ENCODE results near the gene TADA2B.
"Not testable (repeated sequence)": the region's sequence is repeated elsewhere in the genome, so short reads cannot be mapped to it uniquely, and the experiment has no call there.

TADA2B gene

GRCh38 chr4:7061815-7062214 is 18.6 kb downstream of the TADA2B start:
- no peak for DNase-seq

DNA sequence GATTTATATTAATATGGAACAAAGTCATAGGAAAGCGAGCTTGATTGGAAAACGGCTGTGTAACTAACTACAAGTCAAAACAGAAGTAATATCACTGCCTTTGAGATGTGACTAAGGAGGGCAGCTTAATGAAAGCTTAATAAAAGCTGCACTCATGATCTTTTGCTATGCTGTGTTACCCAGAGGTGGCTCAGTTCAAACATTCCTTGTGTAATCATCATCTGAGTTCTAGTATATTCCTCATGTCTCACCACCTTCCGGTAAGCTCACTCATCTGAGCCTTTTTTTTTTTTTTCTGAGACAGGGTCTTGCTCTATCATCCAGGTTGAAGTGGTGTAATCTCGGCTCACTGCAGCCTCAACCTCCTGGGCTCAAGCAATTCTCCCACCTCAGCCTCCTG is 19.6 kb downstream of the TADA2B start:
- DNase-seq = no peak

DNA sequence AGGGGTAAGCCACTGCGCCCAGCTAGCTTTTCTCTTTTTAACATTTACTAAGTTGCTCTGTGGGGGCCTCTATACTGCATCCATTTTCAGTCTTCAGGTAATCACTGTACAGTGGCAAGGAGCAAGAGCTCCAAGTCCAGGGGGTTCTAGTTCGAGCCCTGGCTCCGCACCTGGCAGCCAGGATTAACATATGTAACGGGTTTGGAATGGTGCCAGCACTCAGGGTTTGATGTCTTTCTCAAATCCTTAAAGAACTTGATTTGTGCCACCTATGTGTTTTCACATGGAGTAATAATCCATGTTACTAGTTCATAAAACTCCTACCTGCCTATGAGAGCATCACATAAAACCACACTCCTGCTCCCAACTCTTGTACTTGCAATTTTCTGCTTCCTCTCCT is 20.2 kb downstream of the TADA2B start:
- DNase-seq = no peak

DNA sequence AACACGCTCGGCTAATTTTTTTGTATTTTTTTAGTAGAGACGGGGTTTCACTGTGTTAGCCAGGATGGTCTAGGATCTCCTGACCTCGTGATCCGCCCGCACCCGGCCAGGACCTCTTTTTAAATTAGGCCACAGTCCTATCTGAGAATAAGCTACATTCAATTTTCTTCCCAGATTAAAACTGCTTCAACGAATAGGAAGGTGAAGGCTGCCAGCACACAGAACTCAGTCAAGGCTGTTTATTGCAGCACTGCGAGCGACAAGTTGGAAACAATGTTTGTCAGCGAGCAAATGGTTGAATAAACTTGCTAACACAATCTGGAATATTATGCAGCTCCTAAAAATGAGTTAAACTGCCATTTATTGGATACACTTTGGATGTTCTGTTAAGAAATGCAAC is 22.8 kb downstream of the TADA2B start:
- no peak for DNase-seq

GRCh38 chr4:7066493-7066892 is 23.3 kb downstream of the TADA2B start:
- no peak for DNase-seq

DNA sequence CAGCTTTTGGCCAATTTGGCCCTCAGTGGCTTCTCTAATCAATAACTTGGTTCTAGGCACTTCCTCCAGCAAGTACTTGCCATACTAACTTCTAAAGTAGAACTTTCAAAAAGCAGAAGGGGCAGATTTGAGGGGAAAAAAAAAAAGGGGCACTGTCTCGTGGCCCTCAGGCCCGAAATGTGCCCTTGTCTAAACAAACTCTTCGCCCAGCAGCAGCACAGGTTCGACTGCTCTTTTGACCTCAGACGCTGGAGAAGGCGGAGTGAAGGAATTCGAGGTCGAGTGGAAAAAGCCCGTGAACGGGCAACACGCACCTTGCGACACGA is 23.9 kb downstream of the TADA2B start:
- no peak for DNase-seq

DNA sequence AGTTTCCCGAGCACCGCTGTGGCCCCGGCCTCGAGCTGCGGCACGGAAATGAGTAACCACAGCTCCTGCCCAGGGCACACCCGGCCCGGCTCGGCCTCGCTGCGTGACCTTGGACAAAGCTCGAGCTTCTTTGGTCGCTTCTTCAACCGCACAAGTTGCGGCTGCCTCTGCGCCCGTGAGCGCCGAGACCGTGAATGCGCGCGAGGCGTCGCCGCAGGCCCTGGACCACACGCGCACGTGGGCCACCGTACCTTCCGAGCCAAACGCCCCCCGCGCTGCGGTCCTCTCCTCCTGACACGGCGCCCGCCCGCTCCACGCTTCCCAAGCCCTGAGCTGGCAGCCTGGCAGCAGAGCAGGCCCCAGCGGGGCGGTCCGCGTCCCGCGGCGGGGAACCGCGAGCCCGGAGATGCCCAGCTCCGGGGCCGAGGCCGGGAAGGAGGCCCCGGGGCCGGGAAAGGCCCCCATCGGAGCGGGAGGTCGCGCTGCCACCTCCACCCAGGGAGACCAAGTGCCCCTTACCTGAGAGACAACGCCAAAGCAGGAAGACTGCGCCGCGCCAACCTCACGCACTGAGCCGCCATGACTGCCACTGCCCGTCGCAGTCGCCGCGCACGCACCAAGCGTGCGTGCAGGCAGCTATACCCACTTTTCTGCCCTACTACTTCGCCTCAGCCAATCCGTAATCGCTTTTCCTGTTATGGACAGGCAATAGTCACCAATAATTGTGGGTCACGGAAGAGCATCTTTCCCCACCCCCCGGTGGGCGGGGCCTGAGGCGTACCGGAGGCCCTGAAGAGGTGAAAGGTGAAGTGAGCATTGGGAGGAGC is 24.5 kb downstream of the TADA2B start, which contains the start of gene GRPEL1:
TSS of gene GRPEL1 (minus strand) at position 613 of the 827 bp plus-strand sequence. CDS start at position 581, 32 bp downstream.
- peak; percentile 98 for DNase-seq

DNA sequence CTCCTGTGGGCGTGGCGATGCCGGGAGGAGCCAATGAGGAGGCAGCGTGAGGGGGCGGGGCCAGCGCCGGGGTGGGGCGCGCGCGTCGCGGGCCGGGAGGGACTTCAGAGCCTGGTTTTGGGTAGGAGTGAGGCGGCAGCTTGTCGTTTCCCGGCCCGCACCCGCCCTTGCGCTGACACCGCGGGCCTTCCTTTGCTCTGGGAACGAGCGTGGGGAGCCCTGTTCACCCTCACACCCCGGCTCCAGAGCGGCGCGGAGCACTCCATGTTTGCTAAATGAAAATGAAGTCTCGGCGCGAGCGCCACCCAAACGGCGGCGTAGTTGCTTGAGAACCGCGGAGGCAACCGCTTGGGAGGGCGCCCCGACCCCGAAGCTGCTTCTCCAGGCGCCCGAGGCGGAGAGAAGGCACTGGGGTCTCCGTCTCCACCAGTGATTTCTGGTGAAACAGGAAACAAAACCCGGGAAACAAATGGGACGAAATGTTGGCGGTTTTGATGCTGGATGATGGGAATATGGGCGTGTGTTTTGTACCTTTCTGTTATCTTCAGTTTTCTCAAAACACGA is 25.2 kb downstream of the TADA2B start:
- DNase-seq = no peak

DNA sequence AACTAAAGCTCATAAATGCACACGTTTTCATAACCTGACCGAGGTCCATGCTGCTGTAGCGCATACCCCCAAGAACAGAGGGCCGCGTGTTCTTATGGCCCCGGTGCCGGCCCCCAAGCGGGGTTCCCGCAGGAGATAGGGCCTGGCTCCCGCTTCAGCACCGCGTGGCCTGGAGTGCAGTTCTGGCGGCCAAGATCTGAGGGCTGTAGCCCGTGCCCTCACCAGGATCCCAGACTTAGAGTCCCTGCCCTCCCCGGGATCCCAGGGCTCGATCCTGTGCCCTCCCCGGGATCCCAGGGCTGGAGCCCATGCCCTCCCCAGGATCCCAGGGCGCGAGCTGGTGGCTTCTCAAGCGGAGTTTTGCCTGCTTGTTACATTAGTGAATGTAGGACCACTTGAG is 25.7 kb downstream of the TADA2B start:
- DNase-seq = no peak

DNA sequence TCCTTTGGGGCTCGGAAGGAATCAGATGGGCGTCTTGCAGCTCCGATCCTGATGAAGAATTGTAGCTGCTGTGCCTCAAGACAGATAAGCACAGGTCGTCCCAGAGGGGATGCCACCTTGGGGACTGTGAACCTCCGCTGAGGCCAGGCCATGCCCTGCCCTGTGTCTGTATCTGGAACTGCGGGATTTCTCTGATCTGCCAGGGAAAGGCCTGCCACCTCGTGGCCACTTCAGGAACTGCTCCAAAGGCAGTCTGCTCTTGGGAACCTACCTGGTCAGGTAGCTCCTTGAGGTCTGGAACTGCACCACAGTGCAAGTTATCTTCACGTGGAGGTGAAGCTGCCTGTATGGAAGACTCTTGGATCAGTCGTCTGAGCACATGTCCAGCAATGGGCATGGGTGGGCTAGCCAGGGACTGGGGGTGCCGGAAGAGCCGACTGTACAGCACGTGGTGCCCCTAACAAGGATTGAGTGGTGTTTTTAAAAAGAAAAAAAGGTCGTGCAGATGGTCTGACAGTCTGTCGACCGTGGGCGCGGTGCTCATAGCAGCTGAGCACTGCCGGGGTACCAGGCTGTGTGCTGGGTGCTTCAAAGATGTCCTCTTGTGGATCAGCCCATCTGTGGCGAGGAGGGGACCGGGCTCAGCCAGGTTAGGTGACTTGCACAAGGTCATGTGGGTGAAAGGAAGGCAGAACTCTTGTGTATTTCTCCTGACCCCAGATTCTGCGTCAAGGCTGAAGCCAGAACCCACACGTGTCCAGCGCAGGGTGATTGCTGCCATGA is 27.7 kb downstream of the TADA2B start:
- DNase-seq = peak; percentile 78

GRCh38 chr4:7073059-7073458 is 29.9 kb downstream of the TADA2B start:
- no peak for DNase-seq

DNA sequence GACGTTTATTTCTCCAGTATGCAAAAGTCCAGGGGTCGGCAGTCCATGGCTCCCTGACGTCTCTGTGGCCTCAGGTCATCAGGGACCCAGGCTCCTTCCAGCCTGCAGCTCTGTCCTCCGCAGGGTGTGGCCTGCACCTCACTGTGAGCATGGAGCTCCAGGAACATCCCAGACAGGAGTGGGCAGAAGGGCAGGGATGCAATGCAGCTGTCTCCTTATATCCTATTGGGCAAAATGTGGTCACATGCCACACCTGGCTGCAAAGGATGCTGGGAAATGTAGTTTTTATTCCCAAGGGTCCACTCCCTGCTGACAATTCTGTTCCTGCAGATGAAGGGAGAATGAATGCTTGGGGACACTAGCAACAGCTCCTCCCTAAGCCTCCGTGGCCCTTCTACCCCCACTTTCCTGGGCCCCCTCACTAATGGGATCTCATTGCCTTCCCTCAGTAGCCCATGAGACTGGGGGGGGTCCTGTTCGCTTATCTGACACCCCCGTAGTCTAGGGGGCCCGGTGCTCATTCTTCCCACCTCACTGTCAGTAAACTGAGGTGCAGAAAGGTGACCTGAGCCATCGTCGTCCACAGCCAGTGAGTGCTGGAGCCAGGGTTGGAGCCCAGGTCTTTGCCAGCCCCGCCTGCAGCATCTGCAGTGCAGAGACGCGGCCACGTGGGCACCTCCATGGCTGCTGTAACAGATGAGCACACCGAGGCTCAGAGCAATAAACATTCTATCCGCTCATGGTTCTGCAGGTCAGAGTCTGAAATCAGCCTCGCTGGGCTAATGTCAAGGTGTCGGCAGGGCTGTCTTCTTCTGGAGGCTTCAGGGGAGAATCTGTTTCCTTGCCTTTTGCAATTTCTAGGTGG is 30.6 kb downstream of the TADA2B start:
- DNase-seq = peak; percentile 41

DNA sequence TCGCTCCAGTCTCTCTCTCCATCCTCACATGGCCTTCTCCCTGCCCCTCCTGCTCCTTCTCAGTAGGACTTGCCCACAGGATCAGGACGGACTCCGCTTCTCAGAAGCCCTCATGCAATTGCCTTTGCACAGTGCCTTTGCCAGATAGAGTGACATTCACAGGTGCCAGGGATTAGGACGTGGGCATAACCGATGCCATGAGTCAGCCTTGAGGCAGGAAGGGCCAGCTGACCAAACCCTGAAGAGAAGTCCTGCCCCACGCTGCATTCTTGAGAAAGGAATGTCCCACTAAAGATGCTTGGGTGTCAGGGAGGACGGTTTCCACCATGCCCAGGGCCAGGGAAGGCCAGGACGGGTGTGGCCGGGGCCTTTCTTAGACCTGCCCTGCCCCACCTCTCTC is 31.3 kb downstream of the TADA2B start:
- no peak for DNase-seq

DNA sequence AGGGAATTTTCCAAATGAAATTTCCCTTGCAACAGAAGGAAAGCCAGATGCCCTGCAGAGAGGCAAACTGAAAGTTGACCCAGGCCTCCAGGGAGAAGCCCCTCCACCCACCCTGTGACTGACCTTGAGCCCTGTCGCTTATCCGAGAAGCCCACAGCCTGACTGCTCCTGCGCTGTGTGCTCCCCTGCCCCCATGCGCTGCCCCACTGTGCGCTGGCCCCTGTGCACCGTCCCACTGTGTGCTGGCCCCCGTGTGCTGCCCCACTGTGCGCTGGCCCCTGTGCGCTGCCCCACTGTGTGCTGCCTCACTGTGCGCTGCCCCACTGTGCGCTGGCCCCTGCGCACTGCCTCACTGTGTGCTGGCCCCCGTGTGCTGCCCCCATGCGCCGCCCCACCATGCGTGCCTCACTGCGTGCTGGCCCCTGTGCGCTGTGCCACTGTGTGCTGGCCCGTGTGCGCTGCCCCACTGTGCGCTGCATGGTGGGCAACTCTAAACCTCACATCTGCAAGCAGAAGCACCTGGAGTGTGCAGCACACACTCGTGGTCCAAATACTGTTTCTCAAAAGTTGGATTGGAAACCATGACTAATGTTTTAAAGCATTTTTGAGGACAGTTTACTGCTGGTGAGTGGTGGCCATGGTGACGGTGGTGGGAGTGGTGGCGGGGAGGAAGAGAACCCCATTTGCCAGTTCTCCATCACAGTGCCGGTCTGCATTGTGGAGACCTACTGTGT is 33.0 kb downstream of the TADA2B start:
- no peak for DNase-seq

GRCh38 chr4:7076696-7077082 is 33.5 kb downstream of the TADA2B start:
- no peak for DNase-seq

GRCh38 chr4:7077371-7077770 is 34.2 kb downstream of the TADA2B start:
- no peak for DNase-seq

DNA sequence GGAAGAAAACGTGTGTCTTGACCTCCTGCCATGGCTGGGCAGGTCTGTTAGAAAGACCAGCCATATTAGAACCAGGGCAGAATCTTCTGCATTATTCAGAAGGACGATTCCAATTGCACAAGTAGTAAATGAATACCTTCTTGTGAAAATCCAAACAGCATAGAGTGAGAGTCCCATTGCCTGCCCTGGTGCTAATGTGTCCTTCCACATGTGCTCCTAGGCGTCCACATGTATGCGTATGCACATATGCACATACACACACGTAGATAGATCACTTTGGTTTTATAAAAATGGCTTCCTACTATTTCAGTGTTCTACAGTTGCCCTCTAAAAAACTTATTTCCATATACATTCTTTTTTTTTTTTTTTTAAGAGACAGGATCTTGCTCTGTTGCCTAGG is 34.9 kb downstream of the TADA2B start:
- DNase-seq = no peak

DNA sequence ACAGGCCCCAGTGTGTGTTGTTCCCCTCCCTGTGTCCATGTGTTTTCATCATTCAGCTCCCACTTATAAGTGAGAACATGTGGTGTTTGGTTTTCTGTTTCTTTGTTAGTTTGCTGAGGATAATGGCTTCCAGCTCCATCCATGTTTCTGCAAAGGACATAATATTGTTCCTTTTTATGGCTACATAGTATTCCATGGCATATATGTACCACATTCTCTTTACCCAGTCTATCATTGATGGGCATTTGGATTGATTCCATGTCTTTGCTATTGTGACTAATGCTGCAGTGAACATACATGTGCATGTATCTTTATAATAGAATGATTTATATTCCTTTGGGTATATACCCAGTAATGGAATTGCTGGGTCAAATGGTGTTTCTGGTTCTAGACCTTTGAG is 36.3 kb downstream of the TADA2B start:
- not testable (repeated sequence) for DNase-seq

DNA sequence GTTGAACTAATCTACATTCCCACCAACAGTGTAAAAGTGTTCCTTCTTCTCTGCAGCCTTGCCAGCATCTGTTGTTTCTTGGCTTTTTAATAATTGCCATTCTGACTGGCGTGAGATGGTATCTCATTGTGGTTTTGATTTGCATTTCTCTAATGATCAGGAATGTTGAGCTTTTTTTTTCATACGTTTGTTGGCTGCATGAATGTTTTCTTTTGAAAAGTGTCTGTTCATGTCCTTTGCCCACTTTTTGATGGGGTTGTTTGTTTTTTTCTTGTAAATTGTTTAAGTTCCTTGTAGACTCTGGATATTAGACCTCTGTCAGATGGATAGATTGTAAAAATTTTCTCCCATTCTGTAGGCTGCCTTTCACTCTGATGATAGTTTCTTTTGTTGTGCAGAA is 36.7 kb downstream of the TADA2B start:
- DNase-seq = not testable (repeated sequence)

DNA sequence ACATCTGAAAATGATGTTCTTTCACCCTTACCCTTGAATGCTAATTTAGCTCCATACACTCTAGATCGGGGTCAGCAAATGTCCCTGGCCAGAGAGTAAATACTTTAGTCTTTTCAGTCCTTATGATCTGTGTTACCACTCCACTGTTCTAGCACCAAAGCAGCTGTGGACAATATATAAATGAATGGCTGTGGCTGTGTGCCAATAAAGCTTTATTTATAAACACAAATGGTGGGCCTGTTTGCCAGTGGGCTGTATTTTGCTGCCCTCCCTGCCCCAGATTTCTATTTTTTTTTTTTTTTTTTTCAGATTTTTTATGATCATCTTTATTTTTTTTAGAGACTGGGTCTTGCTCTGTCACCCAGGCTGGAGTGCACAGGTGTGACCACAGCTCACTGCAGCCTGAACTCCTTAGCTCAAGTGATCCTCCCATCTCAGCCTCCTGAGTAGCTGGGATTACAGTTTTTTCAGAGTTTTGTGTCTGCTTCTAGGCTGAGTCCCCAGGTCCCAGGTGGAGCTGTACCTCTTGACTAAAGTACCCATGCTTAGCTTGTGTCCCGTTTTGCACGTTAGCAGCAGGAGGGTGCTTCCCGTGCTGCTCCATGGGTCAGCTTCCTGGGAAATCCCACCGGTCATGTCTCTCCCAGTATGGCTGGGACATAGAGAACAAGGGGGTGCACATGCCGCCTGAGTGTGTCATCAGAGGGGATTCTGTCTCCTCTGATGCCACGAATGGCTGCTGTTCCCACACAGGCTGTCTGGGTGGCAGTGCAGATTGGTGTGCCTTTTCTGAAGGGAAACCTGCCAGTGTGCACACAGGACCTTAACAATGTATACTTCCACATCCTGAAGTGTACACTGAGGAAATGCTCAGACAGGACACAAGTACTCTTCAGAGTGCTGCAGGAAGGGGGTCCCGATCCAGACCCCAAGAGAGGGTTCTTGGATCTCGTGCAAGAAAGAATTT is 40.7 kb downstream of the TADA2B start:
- DNase-seq = no peak

DNA sequence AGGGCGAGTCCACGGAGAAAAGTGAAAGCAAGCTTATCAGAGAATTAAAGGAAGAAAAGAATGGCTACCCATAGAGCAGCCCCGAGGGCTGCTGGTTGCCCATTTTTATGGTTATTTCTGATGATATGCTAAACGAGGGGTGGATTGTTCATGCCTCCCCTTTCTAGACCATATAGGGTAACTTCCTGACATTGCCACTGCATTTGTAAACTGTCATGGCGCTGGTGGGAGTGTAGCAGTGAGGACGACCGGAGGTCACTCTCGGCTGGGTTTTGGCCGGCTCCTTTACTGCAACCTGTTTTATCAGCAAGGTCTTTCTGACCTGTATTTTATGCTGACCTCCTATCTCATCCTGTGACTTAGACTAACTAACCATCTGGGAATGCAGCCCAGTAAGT is 41.4 kb downstream of the TADA2B start:
- not testable (repeated sequence) for DNase-seq

Data from COR-L47 (cell line).